IMR-90 (cell line): ENCODE data around the gene SLC25A19. TPM values are rescaled to one million over a fixed set of nuclear protein-coding genes. Genes with fewer than 3 reads are reported as not detected.

Experiments used
- polyA plus RNA-seq, 3 experiments: library from polyadenylated mRNA; depleted of rRNA; stranded (reverse); fragments of >200 nt; gene quantifications; 2 replicates each; pipeline ENCODE4 v1.2.3, GENCODE V29; 2012; ENCODE audit warnings: low replicate concordance in 1 of 3
- total RNA-seq: library from RNA; depleted of rRNA; stranded (reverse); fragments of >200 nt; gene quantifications from 2 replicates; pipeline ENCODE4 v1.2.3, GENCODE V29; 2012; rRNA removed

Gene SLC25A19
- total and polyA plus RNA-seq, 2 of the 4 experiments (the other 2 are of a cell fraction), result 9.1 to 9.2 TPM

Other genes with a start within 250 kb of the SLC25A19 start
- gene ATP5PD, start 242.5 kb downstream of the SLC25A19 start, total RNA-seq, result 365 and 373 TPM in 2 replicates
- gene ATP5PD, start 242.5 kb downstream of the SLC25A19 start, polyA plus RNA-seq (2012; rRNA removed), result 331 and 425 TPM in 2 replicates
- 9.1 and 9.4 TPM in 2 replicates for gene KCTD2, start 242.2 kb downstream of the SLC25A19 start, total RNA-seq
- gene KCTD2, start 242.2 kb downstream of the SLC25A19 start, polyA plus RNA-seq (2012; rRNA removed), result 18.3 and 18.4 TPM in 2 replicates
- gene SLC16A5, start 201.5 kb downstream of the SLC25A19 start, total RNA-seq, result 1.1 and 1.8 TPM in 2 replicates
- gene SLC16A5, start 201.5 kb downstream of the SLC25A19 start, polyA plus RNA-seq (2012; rRNA removed), result 5.9 and 7.1 TPM in 2 replicates
- gene ARMC7, start 179.5 kb downstream of the SLC25A19 start, total RNA-seq, result 1.7 and 1.8 TPM in 2 replicates
- 6.9 and 7.3 TPM in 2 replicates for gene ARMC7, start 179.5 kb downstream of the SLC25A19 start, polyA plus RNA-seq (2012; rRNA removed)
- 23.1 and 24.0 TPM in 2 replicates for gene NT5C, start 157.7 kb downstream of the SLC25A19 start, total RNA-seq
- 44.6 and 62.1 TPM in 2 replicates for gene NT5C, start 157.7 kb downstream of the SLC25A19 start, polyA plus RNA-seq (2012; rRNA removed)
- 118 and 127 TPM in 2 replicates for gene JPT1, start 134.9 kb downstream of the SLC25A19 start, total RNA-seq
- 236 and 272 TPM in 2 replicates for gene JPT1, start 134.9 kb downstream of the SLC25A19 start, polyA plus RNA-seq (2012; rRNA removed)
- 71.3 and 133 TPM in 2 replicates for gene SUMO2, start 106.5 kb downstream of the SLC25A19 start, total RNA-seq
- 75.5 and 83.7 TPM in 2 replicates for gene SUMO2, start 106.5 kb downstream of the SLC25A19 start, polyA plus RNA-seq (2012; rRNA removed)
- gene NUP85, start 83.8 kb downstream of the SLC25A19 start, total RNA-seq, result 26.7 and 29.4 TPM in 2 replicates
- 54.4 and 59.3 TPM in 2 replicates for gene NUP85, start 83.8 kb downstream of the SLC25A19 start, polyA plus RNA-seq (2012; rRNA removed)
- gene GGA3, start 27.8 kb downstream of the SLC25A19 start, total RNA-seq, result 12.8 and 15.1 TPM in 2 replicates
- 35.2 and 37.7 TPM in 2 replicates for gene GGA3, start 27.8 kb downstream of the SLC25A19 start, polyA plus RNA-seq (2012; rRNA removed)
- 55.9 and 62.5 TPM in 2 replicates for gene MRPS7, start 27.6 kb downstream of the SLC25A19 start, total RNA-seq
- gene MRPS7, start 27.6 kb downstream of the SLC25A19 start, polyA plus RNA-seq (2012; rRNA removed), result 60.5 and 70.3 TPM in 2 replicates
- 3.3 and 4.1 TPM in 2 replicates for gene MIF4GD, start 18.2 kb downstream of the SLC25A19 start, total RNA-seq
- gene MIF4GD, start 18.2 kb downstream of the SLC25A19 start, polyA plus RNA-seq (2012; rRNA removed), result 6.9 and 7.7 TPM in 2 replicates
- gene GRB2, start 116.2 kb upstream of the SLC25A19 start, total RNA-seq, result 45.0 and 49.3 TPM in 2 replicates
- gene GRB2, start 116.2 kb upstream of the SLC25A19 start, polyA plus RNA-seq (2012; rRNA removed), result 56.9 and 62.1 TPM in 2 replicates
- 8.4 and 11.4 TPM in 2 replicates for gene TMEM94, start 167.2 kb upstream of the SLC25A19 start, total RNA-seq
- 59.2 and 64.7 TPM in 2 replicates for gene TMEM94, start 167.2 kb upstream of the SLC25A19 start, polyA plus RNA-seq (2012; rRNA removed)
- gene CASKIN2, start 226.1 kb upstream of the SLC25A19 start, total RNA-seq, result 2.2 and 2.9 TPM in 2 replicates
- gene CASKIN2, start 226.1 kb upstream of the SLC25A19 start, polyA plus RNA-seq (2012; rRNA removed), result 6.9 and 7.5 TPM in 2 replicates
- 6.4 and 7.2 TPM in 2 replicates for gene TSEN54, start 227.1 kb upstream of the SLC25A19 start, total RNA-seq
- gene TSEN54, start 227.1 kb upstream of the SLC25A19 start, polyA plus RNA-seq (2012; rRNA removed), result 14.9 and 16.2 TPM in 2 replicates
- gene LLGL2, start 236.3 kb upstream of the SLC25A19 start, total RNA-seq, result 0.54 and 0.56 TPM in 2 replicates
- 0.53 and 0.72 TPM in 2 replicates for gene LLGL2, start 236.3 kb upstream of the SLC25A19 start, polyA plus RNA-seq (2012; rRNA removed)